Measurements from ENCODE around the gene COX4I2.
A peak's percentile ranks its signal among the peaks of the same experiment; 100 is the strongest.

COX4I2 gene

DNA sequence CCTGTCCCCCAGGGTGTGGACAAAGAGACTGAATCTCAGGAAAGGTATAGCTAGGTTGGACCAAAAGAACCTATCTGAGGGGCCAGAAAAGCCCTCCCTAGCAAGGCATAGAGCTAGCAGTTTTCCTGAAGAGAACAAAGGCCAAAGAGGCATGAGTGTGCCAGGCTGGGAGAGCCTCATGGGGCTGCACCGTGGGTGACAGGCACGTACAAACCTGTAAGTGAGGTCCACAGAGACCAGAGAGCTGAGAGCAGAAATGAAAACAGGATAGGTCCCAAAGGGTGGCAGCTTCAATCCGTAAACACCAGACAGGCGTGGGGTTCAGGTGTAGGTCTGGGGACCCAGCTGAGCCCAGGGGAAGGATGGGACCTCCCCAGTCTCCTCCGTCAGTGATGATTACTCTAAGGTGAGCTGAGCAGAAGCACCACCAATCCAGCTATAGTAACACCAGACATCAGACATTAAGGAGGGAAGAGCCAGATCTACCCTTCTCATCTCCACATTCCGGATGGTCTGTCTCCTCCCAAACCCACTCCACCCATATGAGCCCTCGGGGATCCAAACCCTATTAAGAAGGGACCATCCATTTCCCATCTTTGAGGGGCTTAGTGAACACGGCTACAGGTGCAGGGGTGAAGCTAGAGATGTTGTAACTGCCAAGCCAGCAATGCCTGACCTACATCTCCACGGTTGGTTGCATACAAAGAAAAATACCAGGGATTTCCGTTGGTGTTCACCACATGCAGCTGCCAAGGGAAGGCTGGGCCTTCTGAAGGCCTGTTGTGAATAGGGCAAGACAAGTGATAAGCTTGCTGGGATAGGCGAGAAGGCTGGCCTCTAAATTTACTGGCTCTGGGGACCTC lies 46.7 kb downstream of the COX4I2 start:
- Histone ChIP-seq H3K27me3 (ENCODE audit: low read depth, low read length) (no peaks in the 10 kb centered on the region), H3K9ac (ENCODE audit: low read length) (peak overlapping the region; percentile 2; the same call in 1 of the 2 replicates), H2AFZ (ENCODE audit: low read depth, low read length) (no peak overlapping the region), H3K9me3 (ENCODE audit: insufficient read depth, low read length) (no peaks in the 10 kb centered on the region), H3K4me1 (ENCODE audit: low read length) (peaks cover 40% of the 10 kb centered on the region), H4K20me1 (ENCODE audit: insufficient read depth, low read length) (no peaks in the 10 kb centered on the region), H3K36me3 (replicated peaks; ENCODE audit: low read depth, low read length) (peaks cover 46% of the 10 kb centered on the region), H3K27ac (ENCODE audit: low read length) (peak overlapping the region; percentile 84), H3K4me3 (ENCODE audit: low read length) (peak overlapping the region; percentile 55), H3K79me2 (ENCODE audit: low read length) (peaks cover 66% of the 10 kb centered on the region), H3K4me2 (ENCODE audit: low read length) (peak overlapping the region; percentile 86)
- no peak for TF ChIP-seq EZH2phosphoT487 (IDR thresholded peaks at IDR 0.05; ENCODE audit: low read depth)
- TF ChIP-seq, protein P1, sequence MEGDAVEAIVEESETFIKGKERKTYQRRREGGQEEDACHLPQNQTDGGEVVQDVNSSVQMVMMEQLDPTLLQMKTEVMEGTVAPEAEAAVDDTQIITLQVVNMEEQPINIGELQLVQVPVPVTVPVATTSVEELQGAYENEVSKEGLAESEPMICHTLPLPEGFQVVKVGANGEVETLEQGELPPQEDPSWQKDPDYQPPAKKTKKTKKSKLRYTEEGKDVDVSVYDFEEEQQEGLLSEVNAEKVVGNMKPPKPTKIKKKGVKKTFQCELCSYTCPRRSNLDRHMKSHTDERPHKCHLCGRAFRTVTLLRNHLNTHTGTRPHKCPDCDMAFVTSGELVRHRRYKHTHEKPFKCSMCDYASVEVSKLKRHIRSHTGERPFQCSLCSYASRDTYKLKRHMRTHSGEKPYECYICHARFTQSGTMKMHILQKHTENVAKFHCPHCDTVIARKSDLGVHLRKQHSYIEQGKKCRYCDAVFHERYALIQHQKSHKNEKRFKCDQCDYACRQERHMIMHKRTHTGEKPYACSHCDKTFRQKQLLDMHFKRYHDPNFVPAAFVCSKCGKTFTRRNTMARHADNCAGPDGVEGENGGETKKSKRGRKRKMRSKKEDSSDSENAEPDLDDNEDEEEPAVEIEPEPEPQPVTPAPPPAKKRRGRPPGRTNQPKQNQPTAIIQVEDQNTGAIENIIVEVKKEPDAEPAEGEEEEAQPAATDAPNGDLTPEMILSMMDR (IDR thresholded peaks at IDR 0.05; ENCODE audit: low read depth, low read length) = no peak

DNA sequence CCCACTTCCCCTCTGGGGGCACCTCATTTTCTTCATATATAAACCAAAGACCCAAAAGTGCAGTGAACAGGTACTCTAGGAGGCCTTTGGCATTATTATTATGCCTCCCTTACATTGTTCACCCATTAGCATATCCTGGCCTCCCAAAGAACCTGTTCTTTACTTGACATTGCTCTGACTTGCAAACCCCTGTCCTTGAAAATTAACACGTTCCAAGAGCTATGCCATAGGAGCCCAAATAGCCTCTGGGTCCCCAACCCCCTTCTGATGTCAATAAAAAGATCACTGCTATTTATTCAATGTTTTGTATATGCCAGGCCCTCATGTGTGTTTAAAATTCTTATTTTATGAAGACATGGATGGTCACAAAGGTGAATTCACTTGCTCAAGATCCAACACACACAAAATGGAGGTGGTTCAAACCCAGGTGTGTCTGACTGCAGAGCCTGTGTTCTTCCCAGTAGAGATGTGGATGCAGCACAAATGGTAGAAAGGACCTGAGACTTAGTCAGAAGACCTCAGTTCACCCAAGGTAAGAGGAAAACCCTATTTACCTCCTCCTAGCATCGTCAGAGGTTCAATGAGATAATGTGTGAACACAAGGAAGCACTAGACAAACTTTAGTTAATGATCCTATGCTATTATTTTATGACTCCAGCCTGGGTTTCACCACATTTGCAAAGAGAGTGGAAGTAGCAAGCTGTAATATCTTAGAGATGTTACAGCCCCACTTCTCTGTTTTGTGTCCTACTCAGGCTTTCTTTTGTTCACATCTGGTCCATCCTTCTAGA lies 48.3 kb downstream of the COX4I2 start:
- peaks cover 44% of the 10 kb centered on the region for H3K36me3 ChIP-seq (replicated peaks; ENCODE audit: low read depth, low read length)
- peaks cover 47% of the 10 kb centered on the region for H3K4me1 ChIP-seq (ENCODE audit: low read length)
- TF ChIP-seq, protein P1 (IDR thresholded peaks at IDR 0.05; ENCODE audit: low read depth, low read length) = no peak
- TF ChIP-seq EZH2phosphoT487 (IDR thresholded peaks at IDR 0.05; ENCODE audit: low read depth) = no peak
- peak overlapping the region; percentile 55 for H3K4me3 ChIP-seq (ENCODE audit: low read length)
- H3K4me2 ChIP-seq (ENCODE audit: low read length) = peak overlapping the region; percentile 86
- H4K20me1 ChIP-seq (ENCODE audit: insufficient read depth, low read length) = no peaks in the 10 kb centered on the region
- H3K9me3 ChIP-seq (ENCODE audit: insufficient read depth, low read length) = no peaks in the 10 kb centered on the region
- no peak overlapping the region for H2AFZ ChIP-seq (ENCODE audit: low read depth, low read length)
- H3K27ac ChIP-seq (ENCODE audit: low read length) = peak overlapping the region; percentile 84
- peaks cover 77% of the 10 kb centered on the region for H3K79me2 ChIP-seq (ENCODE audit: low read length)
- H3K27me3 ChIP-seq (ENCODE audit: low read depth, low read length) = no peaks in the 10 kb centered on the region
- peak overlapping the region; percentile 60 for H3K9ac ChIP-seq (ENCODE audit: low read length)

DNA sequence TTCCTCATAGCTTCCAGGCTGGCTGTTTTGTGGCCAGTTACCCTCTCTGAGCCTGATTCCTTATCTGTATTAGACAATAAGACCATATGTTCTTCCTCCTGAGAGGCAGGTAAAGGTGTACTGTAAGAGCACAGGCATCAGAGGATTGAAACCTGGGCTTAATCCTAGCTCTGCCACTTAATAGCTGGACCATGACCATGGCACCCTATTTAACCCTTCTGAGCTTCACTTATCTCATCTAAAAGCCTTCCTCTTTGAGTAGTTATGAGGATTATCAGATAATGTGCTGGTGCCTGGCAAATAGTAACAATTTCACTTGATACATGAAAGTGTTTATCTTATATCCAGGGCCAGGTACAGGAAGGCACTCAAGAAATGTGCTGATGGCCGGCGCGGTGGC lies 50.1 kb downstream of the COX4I2 start:
- Histone ChIP-seq H3K4me2 (ENCODE audit: low read length) (no peak overlapping the region), H3K79me2 (ENCODE audit: low read length) (peaks cover 67% of the 10 kb centered on the region), H3K36me3 (replicated peaks; ENCODE audit: low read depth, low read length) (peaks cover 37% of the 10 kb centered on the region), H3K4me1 (ENCODE audit: low read length) (peaks cover 63% of the 10 kb centered on the region), H3K4me3 (ENCODE audit: low read length) (no peak overlapping the region), H3K27ac (ENCODE audit: low read length) (no peak overlapping the region), H3K9ac (ENCODE audit: low read length) (no peak overlapping the region), H3K27me3 (ENCODE audit: low read depth, low read length) (no peaks in the 10 kb centered on the region), H4K20me1 (ENCODE audit: insufficient read depth, low read length) (peaks cover 7% of the 10 kb centered on the region), H3K9me3 (ENCODE audit: insufficient read depth, low read length) (no peaks in the 10 kb centered on the region), H2AFZ (ENCODE audit: low read depth, low read length) (no peak overlapping the region)
- no peak for TF ChIP-seq EZH2phosphoT487 (IDR thresholded peaks at IDR 0.05; ENCODE audit: low read depth)
- TF ChIP-seq, protein P1 (IDR thresholded peaks at IDR 0.05; ENCODE audit: low read depth, low read length) = no peak

DNA sequence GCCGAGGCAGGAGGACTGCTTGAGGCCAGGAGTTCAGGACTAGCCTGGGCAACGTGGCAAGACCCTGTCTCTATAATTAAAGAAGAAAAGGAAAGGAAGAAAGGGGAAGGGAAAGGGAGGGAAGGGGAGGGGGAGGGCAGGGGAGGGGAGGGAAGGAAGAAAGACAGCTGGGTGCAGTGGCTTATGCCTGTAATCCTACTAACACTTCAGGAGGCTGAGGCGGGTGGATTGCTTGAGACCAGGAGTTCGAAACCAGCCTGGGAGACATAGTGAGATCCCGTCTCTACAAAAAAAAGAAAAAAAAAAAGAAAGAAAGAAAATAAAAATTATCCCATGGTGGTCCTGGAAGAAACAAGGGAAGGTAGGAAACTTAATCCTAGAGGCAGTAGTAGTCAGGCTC lies 51.4 kb downstream of the COX4I2 start:
- no peak for TF ChIP-seq EZH2phosphoT487 (IDR thresholded peaks at IDR 0.05; ENCODE audit: low read depth)
- peaks cover 10% of the 10 kb centered on the region for H4K20me1 ChIP-seq (ENCODE audit: insufficient read depth, low read length)
- H3K4me3 ChIP-seq (ENCODE audit: low read length) = no peak overlapping the region
- no peak overlapping the region for H3K9ac ChIP-seq (ENCODE audit: low read length)
- H3K36me3 ChIP-seq (replicated peaks; ENCODE audit: low read depth, low read length) = peaks cover 32% of the 10 kb centered on the region
- H3K27me3 ChIP-seq (ENCODE audit: low read depth, low read length) = no peaks in the 10 kb centered on the region
- peaks cover 53% of the 10 kb centered on the region for H3K4me1 ChIP-seq (ENCODE audit: low read length)
- H3K79me2 ChIP-seq (ENCODE audit: low read length) = peaks cover 60% of the 10 kb centered on the region
- no peak overlapping the region for H2AFZ ChIP-seq (ENCODE audit: low read depth, low read length)
- no peak overlapping the region for H3K4me2 ChIP-seq (ENCODE audit: low read length)
- H3K27ac ChIP-seq (ENCODE audit: low read length) = no peak overlapping the region
- no peaks in the 10 kb centered on the region for H3K9me3 ChIP-seq (ENCODE audit: insufficient read depth, low read length)
